HEK293 (cell line): ENCODE results near the gene CEP295NL.

ENCODE experiments used
- EGR2 ChIP-seq: fragments of 450-650 bp; formaldehyde crosslinking; IDR thresholded peaks from 2 replicates; pipeline ENCODE4 v1.5.1; 2016; ENCODE audit warnings: low read depth, missing biosample characterization, missing genetic modification characterization
- HIC1 ChIP-seq: fragments of 450-650 bp; formaldehyde crosslinking; IDR thresholded peaks from 2 replicates; pipeline ENCODE4 v1.5.1; 2016; ENCODE audit warnings: missing biosample characterization, missing genetic modification characterization
- KLF9 ChIP-seq: fragments of 450-650 bp; formaldehyde crosslinking; IDR thresholded peaks from 2 replicates; pipeline ENCODE4 v1.5.1; 2016; ENCODE audit warnings: missing biosample characterization, missing genetic modification characterization, low read depth
- MEIS1 ChIP-seq: sonication (generic); formaldehyde crosslinking; IDR thresholded peaks from 2 replicates; pipeline ENCODE4 v1.8.1; 2022; ENCODE audit warnings: missing genetic modification reagents, mild to moderate bottlenecking, borderline replicate concordance
- OVOL3 ChIP-seq: fragments of 450-650 bp; formaldehyde crosslinking; IDR thresholded peaks from 2 replicates; pipeline ENCODE4 v1.5.1; 2016; ENCODE audit warnings: missing biosample characterization, missing genetic modification characterization
- TCF7L2 ChIP-seq: IDR thresholded peaks from 2 replicates; pipeline ENCODE4 v1.6.1; 2011; ENCODE audit warnings: low read depth, mild to moderate bottlenecking, inconsistent platforms, low read length, moderate library complexity, borderline replicate concordance
- TRIM28 ChIP-seq: IDR thresholded peaks from 2 replicates; pipeline ENCODE4 v1.6.1; 2011; ENCODE audit warnings: low read length, control low read depth, borderline replicate concordance
- YY2 ChIP-seq: fragments of 450-650 bp; formaldehyde crosslinking; IDR thresholded peaks from 2 replicates; pipeline ENCODE4 v1.5.1; 2016; ENCODE audit warnings: missing biosample characterization, missing genetic modification characterization
- ZFP37 ChIP-seq: fragments of 450-650 bp; formaldehyde crosslinking; IDR thresholded peaks from 2 replicates; pipeline ENCODE4 v1.5.1; 2016; ENCODE audit warnings: missing biosample characterization, missing genetic modification characterization
- ZNF10 ChIP-seq: fragments of 450-650 bp; formaldehyde crosslinking; IDR thresholded peaks from 2 replicates; pipeline ENCODE4 v1.5.1; 2017; ENCODE audit warnings: missing biosample characterization, missing genetic modification characterization
- ZNF132 ChIP-seq: fragments of 450-650 bp; formaldehyde crosslinking; IDR thresholded peaks from 2 replicates; pipeline ENCODE4 v1.5.1; 2017; ENCODE audit warnings: missing biosample characterization, missing genetic modification characterization, borderline replicate concordance
- ZNF146 ChIP-seq: fragments of 450-650 bp; formaldehyde crosslinking; IDR thresholded peaks from 2 replicates; pipeline ENCODE4 v1.5.1; 2016; ENCODE audit warnings: missing biosample characterization, missing genetic modification characterization
- ZNF148 ChIP-seq: fragments of 450-650 bp; formaldehyde crosslinking; IDR thresholded peaks from 2 replicates; pipeline ENCODE4 v1.5.0; 2017; ENCODE audit warnings: missing biosample characterization, missing genetic modification characterization, borderline replicate concordance
- ZNF155 ChIP-seq: fragments of 450-650 bp; formaldehyde crosslinking; IDR thresholded peaks from 2 replicates; pipeline ENCODE4 v1.5.1; 2016; ENCODE audit warnings: missing biosample characterization, missing genetic modification characterization
- ZNF157 ChIP-seq: fragments of 450-650 bp; formaldehyde crosslinking; IDR thresholded peaks from 2 replicates; pipeline ENCODE4 v1.5.1; 2016; ENCODE audit warnings: missing biosample characterization, missing genetic modification characterization
- ZNF175 ChIP-seq: fragments of 450-650 bp; formaldehyde crosslinking; IDR thresholded peaks from 2 replicates; pipeline ENCODE4 v1.5.1; 2016; ENCODE audit warnings: missing biosample characterization, missing genetic modification characterization
- ZNF223 ChIP-seq: fragments of 450-650 bp; formaldehyde crosslinking; IDR thresholded peaks from 2 replicates; pipeline ENCODE4 v1.5.1; 2016; ENCODE audit warnings: missing biosample characterization, missing genetic modification characterization
- ZNF24 ChIP-seq: fragments of 450-650 bp; formaldehyde crosslinking; IDR thresholded peaks from 2 replicates; pipeline ENCODE4 v1.5.1; 2016; ENCODE audit warnings: missing biosample characterization, missing genetic modification characterization
- ZNF248 ChIP-seq: fragments of 450-650 bp; formaldehyde crosslinking; IDR thresholded peaks from 2 replicates; pipeline ENCODE4 v1.5.1; 2017; ENCODE audit warnings: missing biosample characterization, missing genetic modification characterization
- ZNF274 ChIP-seq, 2 experiments: fragments of 200-500 bp in 1 of 2; fragments of 450-650 bp in 1 of 2; sonication (Bioruptor generic) in 1 of 2; formaldehyde crosslinking in 1 of 2; IDR thresholded peaks; 2 replicates each; pipeline versions ENCODE4 v1.5.1 to v1.6.1; 2014 to 2016; ENCODE audit warnings: borderline replicate concordance in 1 of 2, inconsistent platforms in 1 of 2, low read length in 1 of 2, missing biosample characterization in 1 of 2, missing genetic modification characterization in 1 of 2
- ZNF404 ChIP-seq: fragments of 450-650 bp; formaldehyde crosslinking; IDR thresholded peaks from 2 replicates; pipeline ENCODE4 v1.5.1; 2017; ENCODE audit warnings: missing biosample characterization, missing genetic modification characterization
- ZNF433 ChIP-seq: fragments of 450-650 bp; formaldehyde crosslinking; IDR thresholded peaks from 2 replicates; pipeline ENCODE4 v1.5.1; 2016; ENCODE audit warnings: missing biosample characterization, missing genetic modification characterization, low read depth
- ZNF48 ChIP-seq: fragments of 450-650 bp; formaldehyde crosslinking; IDR thresholded peaks from 2 replicates; pipeline ENCODE4 v1.5.1; 2016; ENCODE audit warnings: missing biosample characterization, missing genetic modification characterization
- ZNF510 ChIP-seq: fragments of 450-650 bp; formaldehyde crosslinking; IDR thresholded peaks from 2 replicates; pipeline ENCODE4 v1.5.1; 2018; ENCODE audit warnings: mild to moderate bottlenecking, missing genetic modification characterization, missing biosample characterization; ENCODE audit not compliant: insufficient replicate concordance
- ZNF560 ChIP-seq: fragments of 450-650 bp; formaldehyde crosslinking; IDR thresholded peaks from 2 replicates; pipeline ENCODE4 v1.5.1; 2017; ENCODE audit warnings: missing biosample characterization, missing genetic modification characterization, borderline replicate concordance
- ZNF624 ChIP-seq: fragments of 450-650 bp; formaldehyde crosslinking; IDR thresholded peaks from 2 replicates; pipeline ENCODE4 v1.5.1; 2017; ENCODE audit warnings: missing biosample characterization, missing genetic modification characterization
- ZNF658 ChIP-seq: fragments of 450-650 bp; formaldehyde crosslinking; IDR thresholded peaks from 2 replicates; pipeline ENCODE4; 2016; ENCODE audit warnings: missing biosample characterization, missing genetic modification characterization
- ZNF664 ChIP-seq: fragments of 450-650 bp; formaldehyde crosslinking; IDR thresholded peaks from 2 replicates; pipeline ENCODE4 v1.5.1; 2016; ENCODE audit warnings: missing biosample characterization, missing genetic modification characterization
- ZNF830 ChIP-seq: fragments of 450-650 bp; IDR thresholded peaks from 2 replicates; pipeline ENCODE4 v1.5.0; 2018; ENCODE audit warnings: missing biosample characterization, missing genetic modification characterization, low read depth, mild to moderate bottlenecking, moderate library complexity
- ZSCAN16 ChIP-seq: fragments of 450-650 bp; formaldehyde crosslinking; IDR thresholded peaks from 2 replicates; pipeline ENCODE4 v1.5.1; 2016; ENCODE audit warnings: missing biosample characterization, missing genetic modification characterization
- TF ChIP-seq, protein P1 (sequence below): fragments of 450-650 bp; formaldehyde crosslinking; IDR thresholded peaks from 2 replicates; pipeline ENCODE4 v1.5.1; 2016; ENCODE audit warnings: missing biosample characterization, missing genetic modification characterization
- TF ChIP-seq, protein P2 (sequence below): fragments of 450-650 bp; formaldehyde crosslinking; IDR thresholded peaks from 2 replicates; pipeline ENCODE4 v1.5.1; 2016; ENCODE audit warnings: missing biosample characterization, missing genetic modification characterization, low read depth

The CEP295NL gene

GRCh38 chr17:78862073-78863023 lies 40.7 kb downstream of the CEP295NL start (continued):
- TF ChIP-seq ZNF624 (tag by site-specific recombination): no peak
- peak; percentile 69; the same call in 1 of the 2 replicates for TF ChIP-seq TRIM28
- peak; percentile 76 for TF ChIP-seq ZFP37 (tag by site-specific recombination)
- TF ChIP-seq KLF9 (tag by site-specific recombination): 0 out of 2 replicates have a peak, but pooled peaks have one; percentile 7
- 0 out of 2 replicates have a peak, but pooled peaks have one; percentile 24 for TF ChIP-seq ZNF24
- TF ChIP-seq ZNF274 (IDR thresholded peaks at IDR 0.05; ENCODE audit: low read length): no peak
- TF ChIP-seq ZNF274 (tag by site-specific recombination; IDR thresholded peaks at IDR 0.05; ENCODE audit: borderline replicate concordance): no peak
- TF ChIP-seq TCF7L2: no peak
- TF ChIP-seq ZNF510 (tag by site-specific recombination): no peak
- 0 out of 2 replicates have a peak, but pooled peaks have one; percentile 19 for TF ChIP-seq ZNF664 (tag by site-specific recombination)
- TF ChIP-seq ZNF155 (tag by site-specific recombination): no peak
- TF ChIP-seq, protein P1, sequence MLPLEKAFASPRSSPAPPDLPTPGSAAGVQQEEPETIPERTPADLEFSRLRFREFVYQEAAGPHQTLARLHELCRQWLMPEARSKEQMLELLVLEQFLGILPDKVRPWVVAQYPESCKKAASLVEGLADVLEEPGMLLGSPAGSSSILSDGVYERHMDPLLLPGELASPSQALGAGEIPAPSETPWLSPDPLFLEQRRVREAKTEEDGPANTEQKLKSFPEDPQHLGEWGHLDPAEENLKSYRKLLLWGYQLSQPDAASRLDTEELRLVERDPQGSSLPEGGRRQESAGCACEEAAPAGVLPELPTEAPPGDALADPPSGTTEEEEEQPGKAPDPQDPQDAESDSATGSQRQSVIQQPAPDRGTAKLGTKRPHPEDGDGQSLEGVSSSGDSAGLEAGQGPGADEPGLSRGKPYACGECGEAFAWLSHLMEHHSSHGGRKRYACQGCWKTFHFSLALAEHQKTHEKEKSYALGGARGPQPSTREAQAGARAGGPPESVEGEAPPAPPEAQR (tag by site-specific recombination): no peak
- no peak for TF ChIP-seq OVOL3
- TF ChIP-seq ZNF404 (tag by site-specific recombination): no peak
- no peak for TF ChIP-seq ZNF10 (tag by site-specific recombination)
- TF ChIP-seq MEIS1 (CRISPR knock-in tag): no peak
- no peak for TF ChIP-seq ZNF658 (tag by site-specific recombination)
- TF ChIP-seq ZNF157 (tag by site-specific recombination): no peak
- no peak for TF ChIP-seq ZNF175 (tag by site-specific recombination)
- TF ChIP-seq HIC1 (tag by site-specific recombination): peak; percentile 59; the same call in 1 of the 2 replicates
- TF ChIP-seq EGR2 (tag by site-specific recombination): no peak
- 0 out of 2 replicates have a peak, but pooled peaks have one; percentile 28 for TF ChIP-seq YY2 (tag by site-specific recombination)
- TF ChIP-seq ZNF560 (tag by site-specific recombination): no peak
- no peak for TF ChIP-seq ZSCAN16
- TF ChIP-seq, protein P2, sequence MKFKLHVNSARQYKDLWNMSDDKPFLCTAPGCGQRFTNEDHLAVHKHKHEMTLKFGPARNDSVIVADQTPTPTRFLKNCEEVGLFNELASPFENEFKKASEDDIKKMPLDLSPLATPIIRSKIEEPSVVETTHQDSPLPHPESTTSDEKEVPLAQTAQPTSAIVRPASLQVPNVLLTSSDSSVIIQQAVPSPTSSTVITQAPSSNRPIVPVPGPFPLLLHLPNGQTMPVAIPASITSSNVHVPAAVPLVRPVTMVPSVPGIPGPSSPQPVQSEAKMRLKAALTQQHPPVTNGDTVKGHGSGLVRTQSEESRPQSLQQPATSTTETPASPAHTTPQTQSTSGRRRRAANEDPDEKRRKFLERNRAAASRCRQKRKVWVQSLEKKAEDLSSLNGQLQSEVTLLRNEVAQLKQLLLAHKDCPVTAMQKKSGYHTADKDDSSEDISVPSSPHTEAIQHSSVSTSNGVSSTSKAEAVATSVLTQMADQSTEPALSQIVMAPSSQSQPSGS (tag by site-specific recombination): no peak
- TF ChIP-seq ZNF146: peak; percentile 100
- TF ChIP-seq ZNF223 (tag by site-specific recombination): no peak
- TF ChIP-seq ZNF48 (tag by site-specific recombination): no peak
- TF ChIP-seq ZNF148 (tag by site-specific recombination): no peak
- no peak for TF ChIP-seq ZNF248 (tag by site-specific recombination)
- no peak for TF ChIP-seq ZNF132
- no peak for TF ChIP-seq ZNF830 (tag by site-specific recombination)
- TF ChIP-seq ZNF433 (tag by site-specific recombination): no peak
